HG02798 (cell line): ENCODE data around the gene SPIRE1.

Experiments
- ATAC-seq: cut with Tn5 transposase; IDR thresholded peaks from one replicate; pipeline ENCODE4 v1.9.1; 2021; ENCODE audit warnings: mild to moderate bottlenecking; ENCODE audit not compliant: unreplicated experiment, poor library complexity

The SPIRE1 gene

GRCh38 chr18:12604445-12605007, 53.4 kb downstream of the SPIRE1 start:
- ATAC-seq = no peak

DNA sequence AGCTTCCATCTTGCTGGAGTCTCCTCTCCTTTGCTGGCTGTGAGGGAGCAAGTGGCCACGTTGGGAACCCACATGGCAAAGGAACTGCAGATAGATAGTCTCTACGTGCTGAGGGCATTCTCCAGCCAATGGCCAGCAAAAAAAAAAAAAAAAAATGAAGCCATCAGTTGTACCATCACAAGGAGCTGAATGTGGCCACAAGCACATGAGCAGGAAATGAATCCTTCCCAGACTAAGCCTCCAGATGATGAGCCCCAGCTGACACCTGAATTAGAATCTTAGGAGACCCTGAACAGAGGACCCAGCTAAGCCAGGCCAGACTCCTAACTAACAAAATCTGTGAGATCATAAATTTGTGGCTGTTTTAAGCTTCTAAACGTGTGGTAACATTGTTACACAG, 57.9 kb downstream of the SPIRE1 start:
- no peak for ATAC-seq

DNA sequence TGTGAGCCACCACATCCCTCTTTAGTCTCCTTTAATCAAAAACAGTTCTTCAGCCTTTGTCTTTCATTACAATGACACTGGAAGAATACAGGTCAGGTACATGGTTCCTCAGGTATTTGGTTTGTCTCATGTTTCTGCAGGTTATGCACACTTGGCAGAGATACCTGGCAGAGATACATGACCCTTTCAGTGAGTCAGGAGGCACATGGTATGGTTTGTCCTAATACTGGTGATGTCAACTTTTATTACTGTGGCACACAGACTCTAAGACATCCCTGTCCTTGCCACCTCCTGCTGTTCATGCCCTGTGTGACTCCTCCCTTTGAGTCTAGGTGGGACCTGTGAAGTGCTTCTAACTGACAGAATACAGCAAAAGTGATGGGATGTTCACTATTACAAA, 58.4 kb downstream of the SPIRE1 start:
- no peak for ATAC-seq

GRCh38 chr18:12598181-12598930, 59.6 kb downstream of the SPIRE1 start:
- ATAC-seq = no peak

DNA sequence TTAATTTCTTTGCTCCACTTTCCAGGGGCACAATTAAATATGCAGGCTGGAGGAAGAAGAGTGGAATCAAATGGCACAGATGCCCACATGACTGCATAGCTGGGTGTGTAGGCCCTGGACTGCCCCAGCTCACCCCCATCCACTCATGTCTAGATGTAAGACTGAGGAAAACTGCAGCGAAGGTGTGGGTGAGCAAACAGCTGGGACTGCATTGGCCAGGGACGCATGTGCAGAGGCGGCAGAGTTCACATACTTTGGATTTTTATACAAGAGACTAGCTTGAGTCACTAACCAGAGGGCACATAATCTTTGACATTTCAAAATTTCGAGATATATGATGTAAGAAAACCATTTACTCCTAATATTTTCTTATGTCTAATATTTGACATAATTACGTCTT, 60.1 kb downstream of the SPIRE1 start:
- ATAC-seq = no peak

GRCh38 chr18:12595571-12596255, 62.2 kb downstream of the SPIRE1 start:
- ATAC-seq = no peak

- no peak for ATAC-seq
Measured at GRCh38 chr18:12593866-12594265, 64.0 kb downstream of the SPIRE1 start.

- ATAC-seq = no peak
Measured at GRCh38 chr18:12592597-12593127, 65.2 kb downstream of the SPIRE1 start.

DNA sequence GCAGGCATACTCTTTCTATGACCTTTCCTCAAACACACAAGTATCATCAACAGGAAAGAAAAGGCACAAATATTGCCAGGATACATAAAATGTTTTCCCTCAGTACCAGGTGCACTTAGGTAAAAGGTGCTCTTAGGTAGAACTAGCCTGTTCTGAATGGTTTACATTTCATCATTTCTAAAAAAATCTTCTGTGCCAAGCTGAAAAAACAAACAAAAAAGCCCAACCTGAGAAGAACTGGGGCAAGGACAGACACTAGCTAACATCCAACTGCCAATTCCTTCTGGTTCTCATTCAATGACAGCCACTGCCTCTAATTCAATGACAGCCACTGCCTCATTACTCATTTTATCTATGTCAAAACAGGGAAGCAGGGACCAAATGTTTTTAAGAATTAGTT, 68.5 kb downstream of the SPIRE1 start:
- no peak for ATAC-seq

GRCh38 chr18:12586956-12587355, 71.0 kb downstream of the SPIRE1 start:
- ATAC-seq = no peak

- no peak for ATAC-seq
Measured at GRCh38 chr18:12585218-12585617, 72.7 kb downstream of the SPIRE1 start.

GRCh38 chr18:12580630-12581342, 77.1 kb downstream of the SPIRE1 start:
- no peak for ATAC-seq

DNA sequence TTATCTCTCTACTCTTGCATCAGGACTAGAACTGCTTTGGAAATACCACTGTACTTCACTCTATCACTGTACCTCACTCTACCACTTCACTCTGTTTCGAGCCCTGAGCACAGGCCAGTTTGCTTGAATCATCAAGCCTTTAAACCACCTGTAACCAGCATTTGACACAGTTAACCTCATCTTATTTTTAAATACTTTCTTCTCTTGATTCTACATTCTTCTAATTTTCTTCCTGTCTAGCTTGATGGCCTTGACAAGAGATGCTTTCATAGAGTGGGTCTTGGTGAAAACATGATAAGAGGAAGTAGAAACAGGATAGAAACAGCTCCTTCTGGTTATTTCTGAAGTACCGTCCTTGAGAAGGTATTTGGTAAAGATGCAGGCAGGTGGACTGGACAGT, 78.1 kb downstream of the SPIRE1 start:
- ATAC-seq = no peak

- no peak for ATAC-seq
Measured at GRCh38 chr18:12577848-12578247, 80.1 kb downstream of the SPIRE1 start.

DNA sequence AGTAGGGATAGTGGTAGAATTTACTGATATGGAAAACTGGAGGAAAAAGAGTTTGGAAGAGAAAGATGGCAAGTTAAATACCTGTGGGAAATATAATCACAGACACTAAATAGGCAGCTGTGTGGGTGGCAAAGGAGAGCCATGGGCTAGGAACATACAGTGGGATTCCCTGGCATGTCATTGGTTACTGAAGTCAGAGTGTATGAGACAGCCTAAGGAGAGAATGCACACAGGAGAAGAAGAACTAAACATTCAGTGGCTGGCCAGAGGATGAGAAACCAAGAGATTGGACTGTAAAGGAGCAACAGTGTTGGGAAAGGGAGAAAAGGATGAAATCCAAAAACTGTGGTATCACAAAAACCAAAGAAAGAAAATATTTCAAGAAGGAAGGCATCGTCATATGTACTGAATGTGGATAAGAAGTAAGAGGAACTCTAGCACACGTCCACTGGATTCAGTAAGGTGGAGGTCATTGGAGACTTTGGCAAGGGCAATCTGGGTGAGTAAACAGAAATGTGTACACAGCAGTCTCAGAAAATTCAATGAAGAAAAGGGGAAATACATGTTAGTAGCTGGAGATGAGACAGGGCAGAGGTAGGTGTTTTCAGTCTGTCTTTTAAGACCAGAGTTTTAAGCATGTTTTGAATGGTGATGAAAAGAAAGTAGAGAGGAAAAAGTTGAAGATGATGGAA, 83.3 kb downstream of the SPIRE1 start:
- no peak for ATAC-seq

DNA sequence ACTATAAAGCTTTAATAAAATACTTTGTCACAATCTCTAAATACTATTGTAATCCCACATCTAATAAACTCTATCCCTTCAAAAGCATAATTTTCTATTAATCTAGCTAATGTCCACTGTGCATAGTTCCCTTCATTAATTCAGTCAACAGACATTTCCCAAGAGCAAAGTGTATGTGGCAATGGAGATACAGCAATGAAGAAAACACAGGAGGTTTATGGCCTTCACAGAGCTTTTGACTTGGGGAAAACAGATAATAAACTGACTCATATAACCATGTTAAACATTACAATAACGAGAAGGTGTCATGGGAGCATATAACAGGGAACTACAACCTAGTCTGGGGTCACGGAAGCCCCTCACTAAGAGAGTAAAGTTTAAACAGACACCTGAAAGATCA, 86.3 kb downstream of the SPIRE1 start:
- ATAC-seq = no peak

DNA sequence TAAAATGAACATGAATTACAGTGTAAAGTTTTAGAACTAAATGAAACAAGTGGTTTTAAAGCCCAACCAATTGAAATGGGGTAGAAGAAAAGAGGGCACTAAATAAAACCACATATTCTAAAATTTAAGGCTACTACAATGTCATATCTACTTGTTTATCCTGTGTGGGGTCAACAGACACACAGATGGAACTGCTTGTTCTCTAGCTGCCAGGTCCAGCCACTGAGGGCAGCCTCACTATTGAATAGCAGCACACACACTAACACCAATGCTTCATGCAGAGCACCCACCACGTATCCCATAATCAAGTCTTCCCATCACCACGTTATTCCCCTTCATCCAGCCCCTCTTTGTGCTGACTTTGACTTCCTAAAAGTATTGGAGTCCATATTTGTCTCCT, 88.1 kb downstream of the SPIRE1 start:
- ATAC-seq = no peak

DNA sequence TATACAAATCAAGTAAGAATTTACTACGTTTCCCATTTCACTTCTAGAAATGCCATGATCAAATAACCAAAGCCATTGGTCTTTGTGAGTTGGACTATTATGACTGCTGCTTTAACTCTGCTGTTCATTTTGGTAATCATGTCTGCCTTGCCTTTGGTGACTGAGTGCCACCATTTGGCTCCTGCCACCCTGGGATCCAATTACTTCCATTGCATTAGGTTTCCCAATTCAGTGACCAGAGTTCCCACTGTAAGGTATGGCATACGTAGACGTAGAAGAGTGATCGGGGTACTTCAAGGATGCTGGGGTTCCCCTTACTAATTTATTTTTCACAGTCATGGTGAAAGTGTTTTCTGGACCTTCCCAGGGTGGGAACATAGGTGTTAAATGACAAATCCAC, 90.1 kb downstream of the SPIRE1 start:
- ATAC-seq = no peak

DNA sequence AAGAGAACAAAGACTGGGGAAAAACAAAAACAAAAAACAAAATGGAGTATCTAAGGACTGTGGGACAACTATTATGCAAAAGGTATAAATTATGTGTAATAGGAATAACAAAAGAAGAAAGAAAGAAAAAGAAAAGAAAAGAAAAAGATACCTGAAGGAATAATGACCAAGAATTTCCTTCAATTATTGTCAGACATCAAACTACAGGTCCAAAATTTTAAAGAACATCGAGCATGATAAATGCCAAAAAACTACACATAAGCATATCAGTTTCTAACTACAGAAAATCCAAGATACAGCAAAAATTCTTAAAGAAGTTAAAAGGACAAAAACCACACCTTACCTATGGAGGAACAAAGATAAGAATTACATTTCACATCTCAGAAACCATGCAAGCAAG, 93.0 kb downstream of the SPIRE1 start:
- ATAC-seq = no peak

GRCh38 chr18:12564378-12564777, 93.5 kb downstream of the SPIRE1 start:
- no peak for ATAC-seq
